IPS-18c (cell line): ENCODE data around the gene EVC2.
"Not testable (repeated sequence)": the region's sequence is repeated elsewhere in the genome, so short reads cannot be mapped to it uniquely, and the experiment has no call there.

Source experiments
- H3K4me3 ChIP-seq: 2 replicates; pipeline ENCODE4 v1.7.0; 2013; ENCODE audit warnings: low read depth, mild to moderate bottlenecking, low read length, moderate library complexity; ENCODE audit not compliant: insufficient read depth
- H3K9me3 ChIP-seq: one replicate; pipeline ENCODE4 v1.6.1; 2013; ENCODE audit warnings: mild to moderate bottlenecking, low read length, moderate library complexity; ENCODE audit not compliant: control insufficient read depth, insufficient read depth

The EVC2 gene

DNA sequence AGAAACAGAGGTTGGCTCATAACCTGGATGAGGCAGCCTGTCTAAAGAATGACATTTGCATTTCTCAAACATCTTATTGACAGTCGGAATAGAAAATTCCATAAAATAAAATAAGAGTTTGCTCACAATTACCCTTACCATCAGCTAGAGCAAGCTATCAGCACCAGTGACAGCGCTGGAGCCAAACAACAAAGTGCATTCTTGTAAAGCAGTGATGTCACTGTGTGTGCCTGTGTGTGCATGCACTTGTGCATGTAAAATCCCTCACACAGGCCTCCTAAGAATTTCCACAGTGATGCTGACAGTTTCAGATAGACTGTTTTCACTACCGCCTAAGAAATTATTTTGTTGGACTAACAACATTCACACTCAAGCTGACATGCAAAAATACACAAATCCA is 77.6 kb downstream of the EVC2 start:
- Histone ChIP-seq H3K4me3 (no peak overlapping the region), H3K9me3 (no peaks in the 10 kb centered on the region)

DNA sequence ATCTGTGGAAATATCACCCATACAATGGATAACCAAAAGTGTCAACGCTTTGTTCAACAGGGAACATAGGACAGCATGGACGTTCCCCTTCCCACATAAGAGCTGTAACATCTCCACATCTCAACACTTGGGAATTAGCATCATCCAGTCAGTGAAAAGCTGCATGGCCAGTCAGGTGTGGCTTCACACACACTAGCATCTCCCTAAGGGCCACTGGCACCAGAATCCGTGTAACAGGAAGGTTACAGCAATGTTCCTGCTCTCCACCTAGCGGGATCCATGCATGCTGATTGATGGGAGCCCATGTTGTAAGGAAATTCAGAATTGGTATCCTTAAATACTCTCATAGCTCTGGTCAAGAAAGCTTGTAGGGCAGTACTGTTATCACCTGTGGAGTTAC is 78.8 kb downstream of the EVC2 start:
- no peaks in the 10 kb centered on the region for H3K9me3 ChIP-seq
- H3K4me3 ChIP-seq = no peak overlapping the region

- Histone ChIP-seq H3K4me3 (no peak overlapping the region), H3K9me3 (no peaks in the 10 kb centered on the region)
Measured at GRCh38 chr4:5626913-5627312, 81.4 kb downstream of the EVC2 start.

DNA sequence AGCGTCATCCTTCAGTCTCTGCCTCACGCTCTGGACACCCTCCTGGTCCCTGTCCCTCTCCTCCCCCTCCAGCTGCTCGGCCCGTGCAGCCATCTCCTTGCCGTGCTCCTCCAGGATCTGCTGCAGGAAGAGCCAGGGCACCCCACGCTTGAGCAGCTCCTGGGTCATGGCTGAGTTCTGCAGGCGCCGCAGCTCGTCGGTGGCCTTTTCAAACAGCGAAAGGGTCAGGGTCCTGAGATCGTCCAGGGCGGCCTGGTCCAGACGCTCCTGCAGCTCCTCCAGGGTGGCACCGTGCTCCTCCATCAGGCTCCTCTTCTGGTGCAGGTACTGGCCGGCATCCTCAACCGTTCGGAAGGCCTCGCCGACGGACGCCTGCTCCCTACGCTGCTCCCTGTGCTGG is 85.8 kb downstream of the EVC2 start:
- Histone ChIP-seq H3K9me3 (no peaks in the 10 kb centered on the region), H3K4me3 (no peak overlapping the region)

GRCh38 chr4:5619913-5620625 is 88.3 kb downstream of the EVC2 start:
- Histone ChIP-seq H3K4me3 (no peak overlapping the region), H3K9me3 (no peaks in the 10 kb centered on the region)

- H3K9me3 ChIP-seq = no peaks in the 10 kb centered on the region
- no peak overlapping the region for H3K4me3 ChIP-seq
Measured at GRCh38 chr4:5618051-5618960, 90.1 kb downstream of the EVC2 start.

DNA sequence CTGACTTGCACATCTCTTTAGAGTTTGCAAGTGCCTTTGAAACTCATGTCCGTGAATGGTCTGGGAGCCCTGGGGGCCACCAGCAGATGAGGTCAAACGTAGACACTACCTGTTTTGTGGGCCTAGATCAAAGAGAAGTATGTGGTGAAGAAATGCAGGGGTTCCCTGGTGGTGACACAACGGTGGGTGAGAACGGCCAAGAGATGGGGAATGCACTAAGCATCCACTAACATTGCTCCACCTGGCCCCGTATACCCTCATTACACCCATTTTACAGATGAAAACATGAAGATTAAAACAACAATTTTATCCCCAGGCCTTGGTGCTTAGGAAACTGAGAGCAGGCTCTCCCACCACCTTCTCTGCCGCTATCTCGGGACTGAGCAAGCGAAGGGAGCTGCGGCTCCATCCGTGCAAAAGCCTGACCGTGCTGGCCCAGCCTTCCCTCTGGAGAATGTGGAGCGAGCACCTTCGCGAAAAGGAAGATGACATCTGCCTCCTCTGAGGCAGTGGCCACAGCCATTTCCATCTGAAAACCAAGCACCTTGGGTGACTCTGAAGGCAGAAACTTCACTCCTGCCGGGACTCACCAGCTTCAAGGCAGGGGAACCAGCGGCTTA is 91.9 kb downstream of the EVC2 start:
- Histone ChIP-seq H3K4me3 (no peak overlapping the region), H3K9me3 (no peaks in the 10 kb centered on the region)

DNA sequence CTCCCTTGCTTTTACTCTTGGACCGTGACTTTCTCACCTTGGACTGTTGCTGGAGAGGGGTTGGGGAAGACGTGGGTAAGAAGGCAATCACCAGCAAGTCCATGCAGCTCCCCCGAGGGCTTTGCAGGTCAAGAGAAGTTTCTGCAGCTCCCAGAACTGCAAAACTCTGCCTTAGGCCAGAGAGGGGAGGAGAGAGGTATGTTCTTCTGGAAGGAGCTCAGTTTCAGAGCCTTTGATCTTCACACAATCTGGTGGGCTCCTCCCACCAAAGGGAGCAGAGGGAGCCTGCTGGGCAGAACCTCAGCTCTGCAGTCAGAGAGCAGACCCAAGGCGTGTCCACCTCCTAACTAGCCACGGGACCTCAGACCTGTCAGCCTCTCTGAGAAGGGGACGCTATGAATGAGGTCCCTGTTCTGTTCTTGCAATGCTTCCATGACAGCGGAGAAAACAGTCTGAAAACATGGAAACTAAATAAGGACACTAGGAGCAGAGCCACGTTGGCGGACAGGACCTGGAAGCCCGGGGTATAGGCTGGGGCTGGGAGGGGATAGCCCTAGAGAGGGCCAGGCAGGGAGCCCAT is 92.8 kb downstream of the EVC2 start:
- Histone ChIP-seq H3K9me3 (no peaks in the 10 kb centered on the region), H3K4me3 (no peak overlapping the region)

DNA sequence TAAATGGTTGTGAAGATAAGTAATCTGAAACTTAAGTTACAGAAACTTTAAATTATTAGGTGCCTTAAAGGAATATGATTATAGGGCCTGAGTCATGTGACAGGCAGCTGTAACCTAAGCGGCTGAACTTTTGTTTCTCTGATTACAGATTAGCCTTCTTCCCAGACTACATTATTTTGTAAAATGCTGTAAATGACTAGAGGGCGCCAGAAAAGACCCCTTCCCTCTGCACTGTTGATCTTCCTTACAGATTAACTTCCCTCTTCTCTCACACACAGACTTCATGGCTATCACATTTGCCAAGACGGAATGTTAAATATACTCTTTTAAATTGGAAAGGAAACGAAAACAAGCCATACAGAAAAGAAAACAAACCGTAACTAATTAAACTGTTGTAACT is 96.6 kb downstream of the EVC2 start:
- Histone ChIP-seq H3K9me3 (no peaks in the 10 kb centered on the region), H3K4me3 (no peak overlapping the region)

GRCh38 chr4:5609306-5610007 is 98.9 kb downstream of the EVC2 start:
- H3K9me3 ChIP-seq = no peaks in the 10 kb centered on the region
- H3K4me3 ChIP-seq = no peak overlapping the region

DNA sequence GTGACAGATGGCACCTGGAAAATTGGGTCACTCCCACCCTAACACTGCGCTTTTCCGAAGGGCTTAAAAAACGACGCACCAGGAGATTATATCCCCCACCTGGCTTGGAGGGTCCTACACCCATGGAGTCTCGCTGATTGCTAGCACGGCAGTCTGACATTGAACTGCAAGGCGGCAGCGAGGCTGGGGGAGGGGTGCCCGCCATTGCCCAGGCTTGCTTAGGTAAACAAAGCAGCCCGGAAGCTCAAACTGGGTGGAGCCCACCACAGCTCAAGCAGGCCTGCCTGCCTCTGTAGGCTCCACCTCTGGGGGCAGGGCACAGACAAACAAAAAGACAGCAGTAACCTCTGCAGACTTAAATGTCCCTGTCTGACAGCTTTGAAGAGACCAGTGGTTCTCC is 114.5 kb downstream of the EVC2 start:
- H3K4me3 ChIP-seq, H3K9me3 ChIP-seq: not testable (repeated sequence)

DNA sequence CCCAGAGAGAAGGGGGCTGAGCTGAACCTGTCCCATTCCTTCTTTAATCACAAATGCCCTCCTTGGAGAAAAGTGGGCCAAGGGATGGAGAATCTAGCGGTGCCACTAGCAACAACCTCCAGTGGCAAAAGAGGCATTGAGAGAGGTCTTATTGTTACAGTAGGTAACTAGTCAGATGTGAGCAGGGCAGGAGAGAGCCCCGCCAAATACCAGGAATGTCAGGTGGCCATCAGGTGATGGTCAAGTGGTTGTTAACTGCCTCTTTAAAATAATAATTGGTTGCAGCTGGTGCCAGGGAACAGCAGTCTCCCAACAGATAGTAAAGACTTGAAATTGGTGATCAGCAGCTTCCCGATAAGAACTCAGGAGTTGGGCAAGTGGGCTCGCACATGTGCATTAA is 116.1 kb downstream of the EVC2 start:
- H3K4me3 ChIP-seq = no peak overlapping the region
- H3K9me3 ChIP-seq = no peaks in the 10 kb centered on the region

- Histone ChIP-seq H3K9me3 (no peaks in the 10 kb centered on the region), H3K4me3 (no peak overlapping the region)
Measured at GRCh38 chr4:5589495-5589894, 118.9 kb downstream of the EVC2 start.

DNA sequence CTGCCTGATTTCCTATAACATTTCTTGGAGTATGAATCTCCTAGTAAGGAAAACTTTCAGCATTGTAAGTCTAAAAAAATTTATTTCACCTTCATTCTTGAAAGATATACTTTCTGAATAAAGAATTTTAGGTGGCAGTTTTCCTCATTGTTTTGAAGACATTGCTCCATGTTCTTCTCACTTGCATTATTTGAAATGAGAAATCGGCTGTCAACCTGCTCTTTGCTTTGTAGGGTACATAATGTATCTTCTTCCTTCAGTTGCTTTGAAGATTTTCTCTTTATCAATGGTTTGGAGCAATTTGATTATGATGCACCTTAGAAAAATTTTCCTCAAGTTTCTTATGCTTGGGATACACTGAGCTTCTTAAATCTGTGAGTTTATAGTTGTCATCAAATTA is 120.3 kb downstream of the EVC2 start:
- Histone ChIP-seq H3K9me3 (no peaks in the 10 kb centered on the region), H3K4me3 (no peak overlapping the region)

- no peaks in the 10 kb centered on the region for H3K9me3 ChIP-seq
- H3K4me3 ChIP-seq = no peak overlapping the region
Measured at GRCh38 chr4:5575941-5576340, 132.4 kb downstream of the EVC2 start.

- Histone ChIP-seq H3K9me3 (no peaks in the 10 kb centered on the region), H3K4me3 (no peak overlapping the region)
Measured at GRCh38 chr4:5574386-5574785, 134.0 kb downstream of the EVC2 start.

- Histone ChIP-seq H3K4me3 (no peak overlapping the region), H3K9me3 (no peaks in the 10 kb centered on the region)
Measured at GRCh38 chr4:5573965-5574364, 134.4 kb downstream of the EVC2 start.
